Stimulated activated CD4-positive, alpha-beta T cell treated with anti-CD3 and anti-CD28 coated beads, Interleukin-4, amount 100 ng/mL, for 24 hours (primary cell): ENCODE measurements around the gene APOBR.
"Not testable (repeated sequence)": the region's sequence is repeated elsewhere in the genome, so short reads cannot be mapped to it uniquely, and the experiment has no call there.

Source experiments
- DNase-seq: peaks from one replicate; pipeline ENCODE4 v3.0.0-alpha.2; 2020

The APOBR gene

GRCh38 chr16:28494121-28494851 lies at the start of gene APOBR:
Gene APOBR, plus strand, starts transcription at chr16:28494643. Its CDS starts 39 bp downstream, at chr16:28494682.
- DNase-seq = peak; percentile 90

- not testable (repeated sequence) for DNase-seq
Observed at GRCh38 chr16:28446388-28446787, 48.1 kb upstream of the APOBR start.

- DNase-seq = not testable (repeated sequence)
Observed at GRCh38 chr16:28447081-28447480, 47.4 kb upstream of the APOBR start.

- DNase-seq = no peak
Observed at GRCh38 chr16:28473714-28474265, 20.7 kb upstream of the APOBR start.

GRCh38 chr16:28475221-28475620 lies 19.2 kb upstream of the APOBR start:
- DNase-seq = no peak

GRCh38 chr16:28477311-28477920 lies 17.0 kb upstream of the APOBR start:
- no peak for DNase-seq

- DNase-seq = no peak
Observed at GRCh38 chr16:28478506-28479180, 15.8 kb upstream of the APOBR start.

- DNase-seq = no peak
Observed at GRCh38 chr16:28482026-28482425, 12.4 kb upstream of the APOBR start.

GRCh38 chr16:28483361-28483760 lies 11.1 kb upstream of the APOBR start:
- DNase-seq = not testable (repeated sequence)

GRCh38 chr16:28486266-28486665 lies 8.2 kb upstream of the APOBR start:
- no peak for DNase-seq

GRCh38 chr16:28491230-28491969 lies 3.0 kb upstream of the APOBR start:
- DNase-seq = no peak

- DNase-seq = peak; percentile 91
Observed at GRCh38 chr16:28491970-28492474, 2.4 kb upstream of the APOBR start, which contains the start of gene CLN3. Gene CLN3, minus strand, starts transcription at chr16:28492074. Its CDS starts 315 bp downstream, at chr16:28491759.

- DNase-seq = no peak
Observed at GRCh38 chr16:28492511-28492910, 1.9 kb upstream of the APOBR start.

- no peak for DNase-seq
Observed at GRCh38 chr16:28495098-28495793, 803 bp downstream of the APOBR start.

- no peak for DNase-seq
Observed at GRCh38 chr16:28495795-28496749, 1.6 kb downstream of the APOBR start.

- no peak for DNase-seq
Observed at GRCh38 chr16:28496844-28497243, 2.4 kb downstream of the APOBR start.

- no peak for DNase-seq
Observed at GRCh38 chr16:28497386-28497785, 2.9 kb downstream of the APOBR start.

GRCh38 chr16:28497861-28498599 lies 3.6 kb downstream of the APOBR start:
- DNase-seq = no peak

GRCh38 chr16:28498666-28499381 lies 4.4 kb downstream of the APOBR start:
- DNase-seq = no peak
